Measurements from ENCODE around the gene CFAP210.

GRCh38 chr2:169663247-169663646, 31.0 kb downstream of the CFAP210 start:
- no peak for TF ChIP-seq CTCF (IDR thresholded peaks at IDR 0.05 in 2 of 3, conservative IDR thresholded peaks at IDR 0.05 in 1 of 3; ENCODE audit: borderline replicate concordance in 1 of 3, insufficient read depth in 1 of 3, low read depth in 2 of 3, low read length in 2 of 3)
- TF ChIP-seq POLR2A (IDR thresholded peaks at IDR 0.05; ENCODE audit: borderline replicate concordance, extremely low read depth, insufficient read depth, insufficient read length), result no peak
- no peak for TF ChIP-seq YY1 (IDR thresholded peaks at IDR 0.05; ENCODE audit: extremely low read depth, insufficient replicate concordance, low read depth, low read length)

Measured in HCT116 (cell line).